Cardiac ventricle fibroblast (primary cell): ENCODE results near the gene KIAA0319L. TPM values are rescaled to one million over a fixed set of nuclear protein-coding genes. Genes with fewer than 3 reads are reported as not detected.

Experiments used
- total RNA-seq: library from RNA; depleted of rRNA; stranded (reverse); fragments of >200 nt; gene quantifications from 2 replicates; pipeline ENCODE4 v1.2.3, GENCODE V29; 2015

KIAA0319L gene
- total RNA-seq = 26.3 and 42.1 TPM in 2 replicates

GRCh38 chr1:35557118-35557610 lies at the start of gene KIAA0319L:
KIAA0319L (minus strand) TSS chr1:35557403; CDS start chr1:35554491, 2,912 bp downstream.

GRCh38 chr1:35573198-35574124 lies 16.3 kb upstream of the KIAA0319L start, which contains the start of gene TFAP2E:
TFAP2E (plus strand) TSS chr1:35573314; CDS start chr1:35573578, 264 bp downstream.

GRCh38 chr1:35557611-35558373 lies 589 bp upstream of the KIAA0319L start, which contains the start of gene NCDN:
NCDN (plus strand) TSS chr1:35557799; CDS start chr1:35558191, 392 bp downstream.

Other genes with a start within 250 kb of the KIAA0319L start
- 35.7 and 38.6 TPM in 2 replicates for gene NCDN, start 396 bp upstream of the KIAA0319L start, total RNA-seq
- not detected in 2 replicates for gene TFAP2E, start 15.9 kb upstream of the KIAA0319L start, total RNA-seq
- 37.7 and 47.2 TPM in 2 replicates for gene PSMB2, start 84.1 kb upstream of the KIAA0319L start, total RNA-seq
- gene C1orf216, start 161.5 kb upstream of the KIAA0319L start, total RNA-seq = 18.2 and 21.0 TPM in 2 replicates
- gene CLSPN, start 212.6 kb upstream of the KIAA0319L start, total RNA-seq = 0.37 and 2.8 TPM in 2 replicates